HFFc6 (cell line): ENCODE results near the gene PHF21B. TPM values are rescaled to one million over a fixed set of nuclear protein-coding genes. Genes with fewer than 3 reads are reported as not detected.

Source experiments
- DNase-seq: peaks from one replicate; pipeline ENCODE4 v3.0.0-alpha.2; 2018
- H3K27ac Mint-ChIP-seq: 2 replicates; pipeline ENCODE4 v1.8.0; 2020; ENCODE audit warnings: mild to moderate bottlenecking, mixed read lengths
- H3K27me3 Mint-ChIP-seq: 2 replicates; pipeline ENCODE4 v1.8.0; 2021; ENCODE audit warnings: mild to moderate bottlenecking, moderate library complexity, mixed read lengths; ENCODE audit not compliant: insufficient read depth
- H3K36me3 Mint-ChIP-seq: 2 replicates; pipeline ENCODE4 v1.8.0; 2021; ENCODE audit warnings: low read depth, mixed read lengths
- H3K4me1 Mint-ChIP-seq: 2 replicates; pipeline ENCODE4 v1.8.0; 2020; ENCODE audit warnings: low read depth, mixed read lengths
- H3K4me3 Mint-ChIP-seq: 2 replicates; pipeline ENCODE4 v1.8.0; 2020; ENCODE audit warnings: mild to moderate bottlenecking, moderate library complexity, mixed read lengths
- H3K9me3 Mint-ChIP-seq: 2 replicates; pipeline ENCODE4 v1.8.0; 2020; ENCODE audit warnings: mild to moderate bottlenecking, mixed read lengths
- CTCF ChIP-seq: fragments of 200-600 bp; sonication (generic); IDR thresholded peaks from 2 replicates; pipeline ENCODE4 v1.5.0; 2021; ENCODE audit warnings: antibody characterized with exemption, mild to moderate bottlenecking
- total RNA-seq, 6 experiments: library from RNA; stranded (reverse); fragmentation: NEBNext Ultra II Directional; extraction: Animal tissue kit (Norgen Biotek cat#: 25700); gene quantifications; 2 replicates in 1 of 6; 3 replicates in 5 of 6; pipeline ENCODE4 v1.2.3, GENCODE V29; 2021

PHF21B gene
- total RNA-seq, 6 experiments from 2014 or later: not detected

GRCh38 chr22:45031629-45032403 lies 22.0 kb upstream of the PHF21B start:
- H3K27ac Mint-ChIP-seq: no peak overlapping the region
- no peaks in the 10 kb centered on the region for H3K9me3 Mint-ChIP-seq
- no peaks in the 10 kb centered on the region for H3K36me3 Mint-ChIP-seq
- no peaks in the 10 kb centered on the region for H3K4me1 Mint-ChIP-seq
- DNase-seq: no peak
- TF ChIP-seq CTCF: no peak
- H3K27me3 Mint-ChIP-seq: peaks cover 41% of the 10 kb centered on the region
- no peak overlapping the region for H3K4me3 Mint-ChIP-seq

GRCh38 chr22:45029501-45029900 lies 19.7 kb upstream of the PHF21B start:
- TF ChIP-seq CTCF: no peak

GRCh38 chr22:45026511-45026910 lies 16.7 kb upstream of the PHF21B start:
- Mint-ChIP-seq H3K27me3 (peaks cover 40% of the 10 kb centered on the region), H3K27ac (no peak overlapping the region), H3K9me3 (no peaks in the 10 kb centered on the region), H3K4me3 (no peak overlapping the region), H3K36me3 (no peaks in the 10 kb centered on the region), H3K4me1 (no peaks in the 10 kb centered on the region)
- TF ChIP-seq CTCF: no peak
- no peak for DNase-seq

More at GRCh38 chr22:45029501-45029900, 19.7 kb upstream of the PHF21B start:
- DNase-seq: no peak
- H3K27me3 Mint-ChIP-seq: peaks cover 37% of the 10 kb centered on the region
- H3K4me3 Mint-ChIP-seq: no peak overlapping the region
- no peak overlapping the region for H3K27ac Mint-ChIP-seq
- H3K9me3 Mint-ChIP-seq: no peaks in the 10 kb centered on the region
- no peaks in the 10 kb centered on the region for H3K36me3 Mint-ChIP-seq
- no peaks in the 10 kb centered on the region for H3K4me1 Mint-ChIP-seq

- Mint-ChIP-seq H3K4me3 (no peak overlapping the region), H3K4me1 (no peaks in the 10 kb centered on the region), H3K9me3 (no peaks in the 10 kb centered on the region), H3K27me3 (peaks cover 36% of the 10 kb centered on the region), H3K36me3 (no peaks in the 10 kb centered on the region), H3K27ac (no peak overlapping the region)
- no peak for DNase-seq
- TF ChIP-seq CTCF: no peak
These were observed 13.6 kb upstream of the PHF21B start for GRCh38 chr22:45023431-45023830.

GRCh38 chr22:45019861-45020655 lies 10.3 kb upstream of the PHF21B start:
- H3K36me3 Mint-ChIP-seq: no peaks in the 10 kb centered on the region
- no peaks in the 10 kb centered on the region for H3K4me1 Mint-ChIP-seq
- no peak for TF ChIP-seq CTCF
- no peak for DNase-seq
- H3K27me3 Mint-ChIP-seq: peaks cover 39% of the 10 kb centered on the region
- no peak overlapping the region for H3K4me3 Mint-ChIP-seq
- H3K9me3 Mint-ChIP-seq: no peaks in the 10 kb centered on the region
- H3K27ac Mint-ChIP-seq: no peak overlapping the region
